ENCODE data around the gene FILIP1.
"Not testable (repeated sequence)": the region's sequence is repeated elsewhere in the genome, so short reads cannot be mapped to it uniquely, and the experiment has no call there.

The FILIP1 gene

DNA sequence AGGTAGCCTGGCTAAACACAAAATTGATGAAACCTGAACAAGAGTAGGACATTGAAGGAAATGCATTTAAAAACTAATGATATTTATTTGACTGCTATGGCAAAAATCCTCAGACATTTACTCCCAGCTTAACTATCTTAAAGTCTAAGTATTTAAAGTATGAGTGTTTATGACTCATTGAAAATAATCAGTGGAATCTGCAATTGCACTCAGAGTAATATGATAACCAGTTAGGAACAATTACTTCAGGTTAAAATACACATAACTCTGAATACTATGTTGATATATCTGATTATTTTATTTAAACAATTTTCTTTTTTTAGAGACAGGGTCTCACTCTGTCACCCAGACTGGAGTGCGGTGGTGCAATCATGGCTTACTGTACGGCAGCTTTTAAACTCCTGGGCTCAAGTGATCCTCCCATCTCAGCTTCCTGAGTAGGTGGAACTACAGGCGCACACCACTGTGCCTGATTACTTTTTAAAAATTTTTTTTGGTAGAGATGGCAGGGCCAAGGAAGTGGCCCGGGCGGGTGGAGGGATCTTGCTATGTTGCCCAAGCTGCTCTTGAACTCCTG lies 43.9 kb downstream of the FILIP1 start:
- no peak for DNase-seq

- no peak for DNase-seq
These were observed 47.2 kb downstream of the FILIP1 start for GRCh38 chr6:75446241-75446880.

GRCh38 chr6:75445738-75446137 lies 47.9 kb downstream of the FILIP1 start:
- no peak for DNase-seq

GRCh38 chr6:75444899-75445298 lies 48.7 kb downstream of the FILIP1 start:
- no peak for DNase-seq

DNA sequence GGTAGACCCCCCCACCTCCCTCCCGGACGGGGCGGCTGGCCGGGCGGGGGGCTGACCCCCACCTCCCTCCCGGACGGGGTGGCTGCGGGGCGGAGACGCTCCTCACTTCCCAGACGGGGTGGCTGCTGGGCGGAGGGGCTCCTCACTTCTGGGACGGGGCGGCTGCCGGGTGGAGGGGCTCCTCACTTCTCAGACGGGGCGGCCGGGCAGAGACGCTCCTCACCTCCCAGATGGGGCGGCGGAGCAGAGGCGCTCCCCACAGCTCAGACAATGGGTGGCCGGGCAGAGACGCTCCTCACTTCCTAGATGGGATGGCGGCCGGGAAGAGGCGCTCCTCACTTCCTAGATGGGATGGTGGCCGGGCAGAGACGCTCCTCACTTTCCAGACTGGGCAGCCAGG lies 51.7 kb downstream of the FILIP1 start:
- not testable (repeated sequence) for DNase-seq

- not testable (repeated sequence) for DNase-seq
These were observed 52.1 kb downstream of the FILIP1 start for GRCh38 chr6:75441479-75441878.

GRCh38 chr6:75438442-75439116 lies 55.0 kb downstream of the FILIP1 start:
- no peak for DNase-seq

- no peak for DNase-seq
These were observed 55.6 kb downstream of the FILIP1 start for GRCh38 chr6:75438013-75438431.

- no peak for DNase-seq
These were observed 56.1 kb downstream of the FILIP1 start for GRCh38 chr6:75437421-75437891.

DNA sequence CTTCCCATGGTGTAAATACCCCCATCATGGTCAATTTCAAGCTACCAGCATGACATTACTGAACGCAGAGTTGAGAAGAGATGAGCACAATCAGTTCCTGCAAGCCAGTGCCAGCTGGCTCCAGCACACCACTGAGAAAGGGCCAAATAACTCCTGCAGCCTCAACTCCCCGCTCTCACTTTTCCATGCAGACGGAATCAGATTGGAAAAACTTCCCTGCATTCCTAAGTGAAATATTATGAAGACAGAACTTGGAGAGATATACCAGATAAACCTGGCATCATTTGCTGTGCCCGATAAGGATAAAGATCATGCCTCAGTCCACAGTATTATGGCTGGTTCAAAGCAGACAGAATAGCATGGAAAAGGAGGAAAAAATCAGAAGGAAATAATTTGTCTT lies 56.7 kb downstream of the FILIP1 start:
- no peak for DNase-seq

DNA sequence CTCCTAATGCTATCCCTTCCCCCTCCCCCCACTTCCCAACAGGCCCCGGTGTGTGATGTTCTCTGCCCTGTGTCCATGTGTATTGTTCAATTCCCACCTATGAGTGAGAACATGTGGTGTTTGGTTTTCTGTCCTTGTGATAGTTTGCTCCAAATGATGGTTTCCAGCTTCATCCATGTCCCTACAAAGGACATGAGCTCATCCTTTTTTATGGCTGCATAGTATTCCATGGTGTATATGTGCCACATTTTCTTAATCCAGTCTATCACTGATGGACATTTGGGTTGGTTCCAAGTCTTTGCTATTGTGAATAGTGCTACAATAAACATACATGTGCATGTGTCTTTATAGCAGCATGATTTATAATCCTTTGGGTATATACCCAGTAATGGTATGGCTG lies 60.8 kb downstream of the FILIP1 start:
- DNase-seq = not testable (repeated sequence)

DNA sequence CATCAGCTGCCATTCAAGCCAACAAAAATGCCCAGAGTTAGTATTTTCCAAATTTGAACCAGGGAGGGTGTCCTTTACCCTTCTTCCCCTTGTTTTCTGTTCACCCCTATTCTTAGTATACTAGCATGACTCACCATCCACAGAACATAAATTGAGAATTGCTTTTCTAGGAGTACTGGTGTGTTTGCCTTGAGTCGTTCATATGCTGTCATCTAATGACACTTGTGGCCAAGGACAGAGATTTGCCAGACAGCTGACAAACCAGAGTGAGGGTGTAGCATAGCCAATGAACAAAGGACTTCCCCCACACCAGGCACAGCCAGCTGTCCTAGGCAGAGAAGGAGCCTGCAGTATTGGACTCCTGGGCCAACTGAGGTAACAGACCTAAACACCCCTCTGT lies 62.2 kb downstream of the FILIP1 start:
- DNase-seq = no peak

DNA sequence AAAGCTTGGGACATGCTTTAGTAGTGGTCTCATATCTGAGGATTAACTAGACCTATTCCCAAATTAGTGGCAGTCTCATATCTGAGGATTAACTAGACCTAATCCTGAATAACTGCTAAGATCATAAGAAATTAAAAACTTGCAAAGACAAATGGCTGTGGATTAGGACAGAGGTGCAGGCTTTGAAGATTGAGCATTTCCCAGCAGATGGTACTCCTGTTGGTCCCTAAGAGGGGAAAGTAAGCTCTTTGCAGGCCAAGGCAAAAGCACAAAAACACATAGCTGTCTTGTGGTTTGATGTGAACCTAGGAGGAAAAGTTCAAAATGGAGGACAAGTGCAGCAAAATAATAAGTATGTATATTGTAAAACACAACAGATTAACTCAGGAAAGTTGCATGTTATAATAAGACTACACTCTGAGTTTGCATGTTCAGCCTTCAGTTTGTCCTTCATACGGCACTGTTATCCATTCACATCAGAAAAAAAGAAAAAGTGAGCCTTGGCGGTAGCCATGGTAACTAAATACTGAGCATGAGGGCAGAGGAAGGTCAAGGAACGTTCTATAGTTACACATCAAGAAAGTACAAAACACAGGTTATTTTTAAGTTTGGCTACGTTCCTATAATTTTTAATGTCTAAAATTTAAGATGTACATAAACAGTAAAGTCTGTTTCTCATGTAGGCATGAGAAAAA lies 62.8 kb downstream of the FILIP1 start:
- DNase-seq = no peak

DNA sequence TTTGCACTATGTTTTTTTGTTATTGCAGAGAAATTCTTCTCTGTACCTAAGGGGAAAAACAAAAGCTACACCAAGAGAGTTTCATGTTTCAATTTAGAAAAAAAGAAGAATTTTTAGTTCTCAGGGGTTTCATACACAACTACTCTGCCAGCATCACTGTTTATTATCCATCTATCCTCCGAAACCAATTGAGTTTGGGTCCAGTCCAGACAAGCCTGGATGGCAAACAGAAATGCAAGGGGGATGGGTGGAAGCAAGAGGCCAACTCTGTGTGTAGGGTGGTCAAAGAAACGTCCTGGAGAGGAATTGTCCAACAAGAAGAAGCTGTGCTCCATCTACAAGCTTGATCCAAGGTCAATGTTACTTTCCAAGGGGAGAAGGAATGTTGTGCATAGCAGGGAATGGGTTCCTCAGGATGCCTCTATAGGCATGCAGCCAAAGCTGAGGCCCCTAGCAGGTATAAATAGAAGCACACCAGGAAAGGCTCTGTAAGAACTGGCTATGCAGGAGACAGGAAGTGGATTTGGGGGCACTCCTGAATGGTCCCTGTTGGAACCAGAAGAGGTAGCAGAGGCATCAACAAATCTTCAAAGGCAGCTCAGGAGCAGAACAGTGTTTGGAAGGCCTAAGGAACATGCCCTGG lies 64.4 kb downstream of the FILIP1 start:
- DNase-seq = no peak

DNA sequence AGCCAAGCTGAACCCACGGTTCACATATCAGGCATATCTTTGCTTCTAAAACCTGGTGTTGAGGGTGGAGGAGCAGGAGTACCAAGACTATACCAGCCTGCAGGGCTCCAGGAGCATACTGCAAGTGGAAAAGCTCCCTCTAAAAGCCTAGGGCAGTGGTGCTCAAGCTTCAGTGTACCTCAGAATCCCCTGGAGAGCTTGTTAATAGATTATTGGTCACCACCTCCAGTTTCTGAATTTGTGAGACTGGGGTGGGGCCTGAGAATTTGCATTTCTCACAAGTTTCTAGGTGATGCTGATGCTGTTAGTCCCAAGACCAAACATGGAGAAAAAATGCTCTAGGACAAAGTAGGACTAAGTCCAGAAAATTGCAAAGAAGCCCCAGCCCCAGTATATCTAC lies 65.4 kb downstream of the FILIP1 start:
- no peak for DNase-seq

DNA sequence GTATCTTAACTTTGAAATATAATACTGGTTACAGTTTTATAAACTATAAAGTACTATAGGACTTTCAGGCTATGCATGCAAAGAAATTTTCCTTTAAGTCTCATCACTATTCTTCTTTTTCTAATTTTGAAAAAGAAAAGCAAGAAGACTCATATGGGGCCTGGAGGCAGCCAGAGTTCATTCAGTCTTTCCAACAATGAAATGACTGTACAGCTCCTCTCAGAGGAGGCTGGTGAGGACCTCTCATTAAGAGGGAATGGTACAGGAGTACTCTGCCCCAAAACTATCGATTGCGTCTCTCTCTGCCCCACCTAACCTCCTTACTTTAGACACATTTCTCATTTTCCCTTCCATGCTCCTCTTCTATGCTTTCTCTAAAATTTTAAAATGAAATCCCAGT lies 66.3 kb downstream of the FILIP1 start:
- no peak for DNase-seq

DNA sequence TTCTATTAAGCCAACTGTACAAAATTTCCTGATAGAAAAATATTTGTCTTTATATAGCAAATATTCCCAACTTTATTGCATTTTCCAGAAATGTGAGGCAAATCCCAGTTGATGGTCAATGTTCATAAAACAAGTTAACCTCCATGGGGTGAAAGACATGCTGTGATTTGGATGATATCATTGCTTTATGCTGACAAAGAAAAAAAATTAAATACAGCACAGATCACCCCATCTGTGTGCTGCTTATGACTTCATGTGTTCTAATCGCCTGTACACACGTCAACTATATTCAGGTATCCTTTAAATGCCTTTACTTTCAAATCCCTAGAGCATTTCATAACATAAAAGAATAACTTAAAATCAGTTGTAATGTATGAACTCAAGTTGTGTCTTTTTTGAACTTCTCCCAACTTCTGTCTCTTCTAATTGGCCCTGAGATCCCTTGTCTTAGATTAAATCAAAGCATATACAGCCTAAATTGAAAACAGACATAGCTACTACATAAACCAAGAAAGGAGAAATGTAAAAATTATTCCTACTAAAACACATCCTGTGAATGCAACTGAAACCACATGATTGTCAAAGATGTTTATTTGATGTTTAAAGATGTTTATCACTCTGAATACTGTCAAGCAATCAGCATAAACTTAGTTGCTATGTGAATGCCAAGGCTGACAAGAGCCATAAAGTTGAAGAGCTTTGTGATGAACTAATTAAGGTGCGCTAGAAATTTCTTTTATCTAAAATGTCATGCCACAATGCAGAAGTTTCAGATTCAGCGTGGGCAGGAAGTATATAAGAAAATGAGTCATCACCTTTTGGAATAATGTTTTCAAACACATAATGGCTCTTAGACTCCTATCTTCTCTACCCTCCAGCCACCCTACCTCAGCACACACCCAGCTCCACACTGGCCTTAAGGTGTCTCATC lies 68.7 kb downstream of the FILIP1 start:
- DNase-seq = no peak

GRCh38 chr6:75423386-75423785 lies 70.2 kb downstream of the FILIP1 start:
- no peak for DNase-seq

DNA sequence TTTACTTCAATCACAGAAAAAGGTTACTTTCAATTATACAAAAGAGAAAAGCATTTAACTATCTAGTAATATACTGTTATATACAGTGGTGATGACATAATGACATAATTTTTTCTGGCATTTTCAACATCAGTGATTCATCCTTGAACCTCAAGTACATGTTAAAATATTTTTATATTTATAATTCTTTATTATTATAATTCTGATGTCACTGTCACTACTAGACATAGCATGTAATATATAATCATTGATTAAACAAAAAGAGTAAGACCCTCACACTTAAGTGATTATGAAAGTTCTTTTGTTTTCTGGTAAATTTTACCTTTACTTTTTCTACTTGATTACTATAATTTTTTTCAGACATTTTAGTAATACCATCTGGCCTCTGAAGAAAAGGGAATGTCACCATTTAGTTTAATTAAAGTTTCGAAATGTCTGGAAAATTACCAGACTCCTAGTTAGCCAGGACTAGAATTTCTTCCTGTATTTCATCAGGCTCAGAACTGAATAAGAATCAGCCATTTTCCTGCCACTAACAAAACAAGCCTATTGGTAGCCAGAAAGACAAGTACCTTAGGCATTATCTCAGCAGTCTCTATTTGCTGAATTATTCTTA lies 71.5 kb downstream of the FILIP1 start:
- no peak for DNase-seq

DNA sequence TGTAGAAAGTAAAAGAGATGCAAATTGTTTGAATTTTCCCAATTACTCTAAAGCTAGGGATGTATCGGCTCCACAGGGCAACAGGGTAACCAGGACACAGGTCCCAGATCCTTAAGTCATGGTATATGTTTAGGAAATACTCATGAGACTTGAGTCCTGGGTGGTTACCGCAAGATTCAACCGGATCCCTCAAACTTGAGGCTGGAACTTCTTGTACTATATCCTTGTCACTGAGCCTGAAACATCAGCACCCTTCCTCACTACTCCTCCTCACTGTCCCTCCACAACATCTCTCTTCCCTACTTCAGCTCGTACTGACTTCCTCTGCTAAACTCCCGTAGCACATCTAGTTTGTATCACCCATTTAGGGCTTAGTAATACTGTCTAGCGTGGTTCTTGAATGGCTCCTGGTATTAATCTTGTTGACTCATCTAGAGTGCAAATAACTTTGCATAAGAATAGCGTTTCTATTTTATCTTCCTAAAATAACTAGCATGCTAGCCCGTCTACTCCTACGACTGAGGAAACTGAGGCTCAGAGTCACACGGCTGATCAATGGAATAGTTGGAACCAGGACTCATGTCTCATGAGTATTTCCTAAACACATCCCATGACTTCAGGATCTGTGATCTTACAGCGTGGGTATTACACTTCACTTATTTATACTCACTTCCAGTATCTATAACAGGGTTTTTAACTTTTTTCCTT lies 72.1 kb downstream of the FILIP1 start:
- no peak for DNase-seq

DNA sequence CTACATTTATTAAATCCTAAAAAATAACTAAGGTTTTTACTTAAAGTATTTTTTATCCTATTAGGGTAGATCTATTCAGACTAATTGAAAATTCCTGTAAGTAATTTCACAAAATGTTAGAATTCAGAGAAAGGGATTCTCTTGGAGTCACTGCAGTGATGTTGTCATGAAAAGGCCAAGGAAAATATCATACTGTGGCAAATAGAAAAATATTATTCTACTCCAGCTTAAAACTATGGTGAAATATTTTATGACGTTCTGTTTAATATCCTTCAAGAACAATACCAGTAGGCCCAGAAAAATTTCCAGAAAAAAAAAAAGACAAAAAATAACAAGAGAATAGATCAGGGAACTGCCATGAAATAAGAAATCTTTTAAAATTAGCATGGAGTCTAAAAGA lies 73.6 kb downstream of the FILIP1 start:
- DNase-seq = no peak
